Effector memory CD8-positive, alpha-beta T cell (primary cell): ENCODE results near the gene KCNE2.
"Not testable (repeated sequence)": the region's sequence is repeated elsewhere in the genome, so short reads cannot be mapped to it uniquely, and the experiment has no call there.

Experiments
- ATAC-seq: fragments of 150-1000 bp; cut with Tn5 transposase; replicated peaks from 2 replicates; pipeline ENCODE4 v1.10.0; 2021; ENCODE audit warnings: mild to moderate bottlenecking, moderate library complexity
- DNase-seq, 3 experiments: peaks; one replicate each; pipeline ENCODE4 v3.0.0; 2021
- H3K27ac Mint-ChIP-seq, 2 donors: one replicate each; pipeline ENCODE4 v1.8.0; 2022; ENCODE audit warnings: mild to moderate bottlenecking in 2 of 2, mixed read lengths in 2 of 2, moderate library complexity in 2 of 2
- H3K27me3 Mint-ChIP-seq, 2 donors: one replicate each; pipeline ENCODE4 v1.8.0; 2022; ENCODE audit warnings: mixed read lengths in 2 of 2
- H3K36me3 Mint-ChIP-seq: one replicate; pipeline ENCODE4 v1.8.0; 2022; ENCODE audit warnings: mild to moderate bottlenecking, moderate library complexity, mixed read lengths; ENCODE audit not compliant: insufficient read depth
- H3K4me1 Mint-ChIP-seq, 2 donors: one replicate each; pipeline ENCODE4 v1.8.0; 2022; ENCODE audit warnings: low read depth in 2 of 2, mixed read lengths in 2 of 2
- H3K4me3 Mint-ChIP-seq, 2 donors: one replicate each; pipeline ENCODE4 v1.8.0; 2022; ENCODE audit warnings: mild to moderate bottlenecking in 2 of 2, mixed read lengths in 2 of 2, moderate library complexity in 2 of 2
- H3K9me3 Mint-ChIP-seq, 2 donors: one replicate each; pipeline ENCODE4 v1.8.0; 2022; ENCODE audit warnings: mixed read lengths in 2 of 2

Gene KCNE2

DNA sequence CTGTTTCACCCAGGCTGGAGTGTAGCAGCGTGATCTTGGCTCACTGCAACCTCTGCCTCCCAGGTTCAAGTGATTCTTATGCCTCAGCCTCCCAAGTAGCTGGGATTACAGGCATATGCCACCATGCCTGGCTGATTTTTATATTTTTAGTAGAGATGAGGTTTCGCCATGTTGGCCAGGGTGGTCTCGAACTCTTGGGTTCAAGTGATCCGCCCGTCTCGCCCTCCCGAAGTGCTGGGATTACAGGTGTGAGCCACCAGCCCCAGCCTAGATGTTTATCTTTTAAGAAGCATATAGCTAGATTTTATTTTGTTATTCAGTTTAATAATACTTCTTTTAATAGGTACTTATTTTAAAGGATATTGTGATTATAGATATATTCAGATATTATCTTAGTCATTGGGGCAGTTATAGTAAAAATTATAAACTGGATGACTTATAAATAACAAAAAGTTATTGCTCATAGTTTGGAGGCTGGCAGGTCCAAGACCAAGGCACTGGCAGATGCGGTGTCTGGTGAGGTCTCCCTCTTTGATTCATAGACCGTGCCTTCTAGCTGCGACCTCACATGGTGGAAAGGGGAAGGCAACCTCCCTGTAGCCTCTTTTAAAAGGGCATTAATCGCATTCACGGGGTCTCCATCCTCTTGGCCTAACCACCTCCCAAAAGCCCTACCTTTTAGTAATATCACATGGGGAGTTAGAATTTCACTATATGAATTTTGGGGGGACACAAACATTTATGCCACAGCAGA, 3.1 kb upstream of the KCNE2 start:
- Mint-ChIP-seq H3K27me3 (peaks cover 28 to 52% of the 10 kb centered on the region in 2 donors), H3K36me3 (no peaks in the 10 kb centered on the region), H3K4me1 (peaks cover 3 to 4% of the 10 kb centered on the region in 2 donors), H3K9me3 (no peaks in the 10 kb centered on the region), H3K4me3 (no peak overlapping the region), H3K27ac (no peak overlapping the region)
- no peak for DNase-seq
- ATAC-seq, result no peak

DNA sequence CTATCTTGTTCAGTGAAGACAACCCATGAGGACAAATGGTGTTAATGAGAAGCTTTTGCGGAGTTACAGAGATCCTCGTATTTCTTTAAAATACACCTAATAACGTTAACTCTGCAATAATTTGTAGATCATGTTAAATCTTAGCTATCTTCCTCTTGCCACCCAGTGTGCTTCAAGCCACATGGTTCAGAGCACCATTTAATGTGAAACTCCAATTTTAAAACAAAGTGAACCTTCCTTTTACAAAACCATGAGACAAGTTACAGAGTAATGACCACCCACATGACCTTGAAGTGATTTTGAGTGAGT, 1.7 kb upstream of the KCNE2 start:
- H3K9me3 Mint-ChIP-seq, result no peaks in the 10 kb centered on the region
- H3K4me1 Mint-ChIP-seq, result peaks cover 3 to 4% of the 10 kb centered on the region in 2 donors
- no peak overlapping the region for H3K27ac Mint-ChIP-seq
- DNase-seq, result no peak
- peak overlapping the region in 1 of 2 donors; percentile 8 for H3K4me3 Mint-ChIP-seq
- peaks cover 15 to 38% of the 10 kb centered on the region in 2 donors for H3K27me3 Mint-ChIP-seq
- H3K36me3 Mint-ChIP-seq, result no peaks in the 10 kb centered on the region
- peak; percentile 21 for ATAC-seq

DNA sequence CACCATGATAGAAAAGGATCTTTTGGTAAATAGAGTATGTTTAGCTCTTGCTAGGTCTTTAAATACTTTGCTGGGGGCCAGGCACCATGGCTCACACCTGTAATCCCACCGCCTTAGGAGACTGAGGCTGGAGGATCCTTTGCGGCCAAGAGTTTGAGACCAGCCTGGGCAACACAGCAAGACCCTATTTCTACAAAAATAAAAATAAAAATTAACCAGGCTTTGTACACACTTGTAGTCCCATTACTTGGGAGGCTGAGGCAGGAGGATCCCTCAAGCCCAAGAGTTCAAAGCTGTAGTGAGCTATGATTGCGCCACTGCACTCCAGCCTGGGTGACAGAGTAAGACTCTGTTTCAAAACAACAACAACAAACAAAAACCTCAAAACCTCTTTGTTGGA, 1.1 kb upstream of the KCNE2 start:
- no peak overlapping the region for H3K27ac Mint-ChIP-seq
- peaks cover 15 to 32% of the 10 kb centered on the region in 2 donors for H3K27me3 Mint-ChIP-seq
- peaks cover 3 to 4% of the 10 kb centered on the region in 2 donors for H3K4me1 Mint-ChIP-seq
- H3K4me3 Mint-ChIP-seq, result no peak overlapping the region
- no peaks in the 10 kb centered on the region for H3K36me3 Mint-ChIP-seq
- H3K9me3 Mint-ChIP-seq, result no peaks in the 10 kb centered on the region
- DNase-seq (no peak), ATAC-seq (no peak)

DNA sequence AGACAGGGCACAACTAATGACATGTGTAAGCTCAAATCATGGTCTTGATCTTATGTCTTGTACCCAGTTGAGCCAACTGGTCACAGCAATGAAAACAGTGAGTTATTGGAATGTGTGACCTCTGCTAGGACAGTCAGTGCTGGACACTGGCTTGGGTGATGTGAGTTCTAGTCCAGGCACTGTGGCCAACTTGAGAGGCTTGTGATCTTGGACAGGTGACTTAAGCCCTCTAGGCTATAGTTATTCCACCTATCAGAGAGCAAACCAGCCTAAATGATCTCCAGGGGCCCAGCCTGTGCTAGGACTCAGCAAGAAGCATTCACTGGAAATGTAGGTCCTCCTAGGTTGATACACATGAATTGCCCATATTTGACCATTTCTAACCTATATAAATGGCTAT, 1.1 kb downstream of the KCNE2 start:
- Mint-ChIP-seq H3K4me3 (no peak overlapping the region), H3K9me3 (no peaks in the 10 kb centered on the region), H3K36me3 (no peaks in the 10 kb centered on the region), H3K4me1 (peaks cover 3 to 4% of the 10 kb centered on the region in 2 donors), H3K27me3 (peaks cover 15 to 30% of the 10 kb centered on the region in 2 donors), H3K27ac (no peak overlapping the region)
- no peak for ATAC-seq
- no peak for DNase-seq

DNA sequence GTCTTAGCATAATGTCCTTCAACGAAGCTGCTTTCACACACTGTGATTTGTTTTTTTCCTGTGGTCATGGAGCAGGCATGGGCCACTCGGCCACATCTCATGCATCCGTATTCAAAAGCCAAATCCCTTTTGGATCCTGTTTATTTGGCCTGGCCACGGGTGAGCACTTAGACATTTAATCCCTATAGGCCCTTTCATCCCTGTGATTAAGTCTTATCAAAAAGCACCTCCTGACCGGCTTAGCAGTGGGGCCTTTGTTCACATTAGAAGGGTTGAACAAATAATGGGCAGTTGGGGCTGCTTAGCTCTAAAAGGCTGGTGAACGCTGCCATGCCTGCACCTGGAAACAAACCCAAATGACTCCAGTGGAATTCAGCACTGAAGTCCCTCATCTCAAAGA, 2.0 kb downstream of the KCNE2 start:
- H3K27ac Mint-ChIP-seq, result no peak overlapping the region
- H3K27me3 Mint-ChIP-seq, result peaks cover 21 to 37% of the 10 kb centered on the region in 2 donors
- H3K36me3 Mint-ChIP-seq, result no peaks in the 10 kb centered on the region
- DNase-seq (no peak), ATAC-seq (no peak)
- no peak overlapping the region for H3K4me3 Mint-ChIP-seq
- H3K4me1 Mint-ChIP-seq, result peaks cover 3 to 4% of the 10 kb centered on the region in 2 donors
- H3K9me3 Mint-ChIP-seq, result no peaks in the 10 kb centered on the region

DNA sequence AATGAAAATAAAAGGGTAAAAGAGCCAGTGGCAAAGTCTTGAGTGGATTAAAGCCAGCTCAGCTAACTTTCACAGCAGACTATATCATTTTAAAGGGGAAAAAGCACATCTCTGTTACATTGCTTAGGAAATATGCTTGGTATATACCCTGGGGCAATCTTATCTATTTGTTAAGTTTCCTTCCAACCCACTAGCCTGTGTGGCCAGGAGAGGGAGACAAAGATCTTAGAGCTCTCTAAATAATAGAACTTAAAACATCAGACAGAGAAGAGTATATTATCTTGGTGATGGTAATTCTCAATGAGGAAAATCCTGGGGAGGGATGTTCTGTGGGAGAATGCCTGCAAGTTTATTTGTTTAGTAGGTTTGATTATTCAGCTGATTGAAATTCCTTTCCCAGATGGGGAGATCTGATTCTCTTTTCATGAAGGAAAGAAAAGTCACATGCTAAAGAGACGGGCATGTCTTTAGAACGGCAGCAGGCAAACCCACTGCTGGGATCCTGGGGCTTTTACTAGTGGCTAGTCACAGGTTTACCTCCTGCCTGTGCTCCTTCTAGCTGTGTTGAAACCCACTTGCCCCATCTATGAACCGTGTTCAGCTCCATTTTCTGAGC, 3.6 kb downstream of the KCNE2 start:
- Mint-ChIP-seq H3K4me3 (no peak overlapping the region), H3K27me3 (peaks cover 28 to 32% of the 10 kb centered on the region in 2 donors), H3K27ac (no peak overlapping the region), H3K9me3 (no peaks in the 10 kb centered on the region), H3K4me1 (no peaks in the 10 kb centered on the region), H3K36me3 (no peaks in the 10 kb centered on the region)
- DNase-seq (peak; percentile 27 to 40 (median 33)), ATAC-seq (peak; percentile 79)

DNA sequence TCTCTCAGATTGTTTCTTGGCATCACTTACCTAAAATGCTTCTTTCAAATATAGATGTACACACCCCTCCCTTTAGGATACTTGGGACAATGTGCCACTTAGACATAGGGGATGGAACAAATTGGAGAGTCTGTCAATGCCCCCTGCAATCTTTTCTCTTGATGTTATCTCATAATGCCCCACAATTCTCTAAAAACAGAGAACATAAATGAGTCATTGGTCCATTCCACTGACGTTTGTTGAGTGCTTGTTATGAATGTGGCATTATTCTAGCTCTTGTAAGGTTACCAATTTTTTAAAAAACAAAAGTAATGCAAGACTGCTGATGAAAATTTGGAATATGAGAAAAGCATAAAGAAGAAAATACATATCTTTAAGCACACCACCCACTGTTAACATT, 5.9 kb downstream of the KCNE2 start:
- no peak for DNase-seq
- Mint-ChIP-seq H3K27ac (no peak overlapping the region), H3K4me1 (no peaks in the 10 kb centered on the region), H3K9me3 (no peaks in the 10 kb centered on the region), H3K27me3 (peaks cover 28 to 32% of the 10 kb centered on the region in 2 donors), H3K36me3 (no peaks in the 10 kb centered on the region), H3K4me3 (no peak overlapping the region)
- no peak for ATAC-seq

DNA sequence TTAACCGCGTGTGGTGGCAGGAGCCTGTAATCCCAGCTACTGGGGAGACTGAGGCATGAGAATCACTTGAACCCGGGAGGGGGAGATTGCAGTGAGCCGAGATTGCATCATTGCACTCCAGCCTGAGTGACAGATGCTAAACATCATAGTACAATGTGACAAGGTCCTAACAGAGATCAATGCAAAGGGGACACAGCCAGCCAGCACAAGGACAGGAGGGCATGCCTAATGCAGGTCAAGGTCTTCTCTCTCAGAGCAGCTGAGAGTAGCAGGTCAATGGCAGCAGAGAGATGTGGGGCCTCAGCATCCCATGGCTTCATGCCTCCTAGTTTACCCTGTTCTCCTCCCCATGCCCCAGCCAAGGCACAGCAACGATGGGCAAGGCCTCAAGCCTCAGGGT, 8.5 kb downstream of the KCNE2 start:
- H3K9me3 Mint-ChIP-seq, result no peaks in the 10 kb centered on the region
- H3K36me3 Mint-ChIP-seq, result no peaks in the 10 kb centered on the region
- ATAC-seq (no peak), DNase-seq (no peak)
- H3K4me1 Mint-ChIP-seq, result no peaks in the 10 kb centered on the region
- no peak overlapping the region for H3K27ac Mint-ChIP-seq
- H3K27me3 Mint-ChIP-seq, result peaks cover 28 to 32% of the 10 kb centered on the region in 2 donors
- H3K4me3 Mint-ChIP-seq, result no peak overlapping the region

DNA sequence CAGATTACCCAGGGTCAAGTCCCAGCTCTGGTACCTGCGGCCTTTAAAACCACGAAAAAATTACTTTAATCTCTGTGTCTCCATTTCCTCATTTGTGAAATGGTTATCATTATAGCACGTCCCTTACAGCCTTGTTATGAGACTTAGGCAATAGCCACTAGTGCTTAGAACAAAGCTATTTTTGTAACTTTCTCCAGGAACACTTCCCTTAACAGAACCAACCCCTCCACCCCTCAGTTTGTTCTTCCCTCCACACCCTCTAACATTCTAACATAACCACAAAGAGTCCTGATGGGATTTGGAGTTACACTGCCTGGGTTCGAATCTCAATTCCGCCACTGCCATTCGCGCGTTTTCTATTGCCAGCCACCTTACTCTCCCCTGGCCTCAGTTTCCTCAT, 10.7 kb downstream of the KCNE2 start:
- H3K27ac Mint-ChIP-seq, H3K9me3 Mint-ChIP-seq, H3K4me3 Mint-ChIP-seq, ATAC-seq, H3K36me3 Mint-ChIP-seq, H3K4me1 Mint-ChIP-seq, DNase-seq: not testable (repeated sequence)
- peaks cover 18 to 19% of the 10 kb centered on the region in 2 donors for H3K27me3 Mint-ChIP-seq

DNA sequence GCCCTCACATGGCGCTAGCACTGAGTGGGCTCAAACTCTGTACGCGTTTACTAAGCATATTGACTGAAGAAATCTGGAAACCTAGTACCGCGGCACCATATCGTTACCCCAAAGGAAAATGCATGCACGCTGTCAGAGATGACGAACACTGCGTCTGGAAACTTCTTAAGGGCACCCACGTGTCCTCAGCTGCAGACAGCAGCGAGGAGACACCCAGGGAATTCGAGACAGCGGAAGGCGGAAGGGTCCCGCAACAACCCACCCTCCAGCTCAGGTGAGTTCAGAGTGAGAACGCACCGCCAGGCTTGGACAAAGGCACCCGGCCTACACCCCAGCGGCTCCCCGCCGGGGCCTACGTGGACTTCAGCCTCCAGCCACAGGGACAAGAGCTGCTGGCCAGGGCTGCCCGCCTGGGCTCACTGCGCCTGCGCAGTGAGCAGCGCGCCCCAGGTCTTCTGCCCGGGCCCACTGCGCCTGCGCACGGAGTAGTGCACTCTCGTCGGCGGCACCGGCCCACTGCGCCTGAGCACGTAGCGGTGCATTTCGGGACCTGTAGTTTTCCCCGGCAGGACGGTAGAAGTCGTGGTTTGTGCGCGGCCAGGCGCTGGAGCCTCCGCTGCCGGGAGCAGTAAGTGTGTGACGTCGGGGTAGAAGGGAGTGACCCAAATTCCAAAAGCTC, 11.3 kb downstream of the KCNE2 start, which contains the start of gene SMIM11:
SMIM11 (plus strand) TSS at position 568 of the 679 bp plus-strand sequence. CDS start 3,998 bp downstream, outside the sequence.
- DNase-seq, H3K27ac Mint-ChIP-seq, H3K4me3 Mint-ChIP-seq, H3K4me1 Mint-ChIP-seq, H3K36me3 Mint-ChIP-seq, H3K9me3 Mint-ChIP-seq: not testable (repeated sequence)
- ATAC-seq, result peak; percentile 96
- peaks cover 13 to 14% of the 10 kb centered on the region in 2 donors for H3K27me3 Mint-ChIP-seq

DNA sequence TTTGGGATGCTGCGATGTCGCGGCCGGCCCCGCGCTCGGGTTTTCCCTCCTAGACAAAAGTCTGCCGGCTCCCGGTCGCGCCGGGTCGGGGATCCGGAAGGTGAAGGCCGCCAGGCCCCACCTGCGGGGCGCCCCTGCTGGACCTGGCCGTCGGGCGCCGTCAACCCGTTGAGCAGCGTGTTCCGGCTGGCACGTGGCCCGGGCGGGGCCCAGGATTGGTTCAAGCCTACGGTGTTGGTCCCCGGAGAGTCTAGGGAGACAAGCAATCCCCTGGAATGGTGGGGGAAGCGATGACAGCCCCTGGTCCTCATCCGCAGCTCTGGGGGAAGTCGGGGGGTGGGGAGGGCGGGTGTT, 11.8 kb downstream of the KCNE2 start:
- ATAC-seq, result peak; percentile 76
- not testable (repeated sequence) for DNase-seq, H3K9me3 Mint-ChIP-seq, H3K4me3 Mint-ChIP-seq, H3K36me3 Mint-ChIP-seq, H3K4me1 Mint-ChIP-seq, H3K27ac Mint-ChIP-seq, H3K27me3 Mint-ChIP-seq

DNA sequence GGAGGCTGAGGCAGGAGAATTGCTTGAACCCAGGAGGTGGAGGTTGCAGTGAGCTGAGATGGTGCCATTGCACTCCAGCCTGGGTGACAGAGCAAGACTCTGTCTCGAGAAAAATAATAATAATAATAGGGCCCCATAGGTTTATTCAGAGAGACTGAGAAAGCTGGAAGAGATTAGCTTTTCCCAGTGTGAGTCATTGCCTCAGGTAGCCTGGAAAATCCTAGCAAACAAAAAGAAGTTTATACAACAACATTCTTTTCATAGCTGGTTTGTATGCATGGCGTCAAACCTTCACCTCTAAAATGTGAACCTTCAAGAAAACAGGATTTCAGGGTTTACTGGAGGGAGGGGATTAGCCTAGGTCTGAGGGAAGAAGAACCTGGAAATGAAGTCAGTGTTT, 19.3 kb downstream of the KCNE2 start:
- H3K27ac Mint-ChIP-seq, ATAC-seq, H3K27me3 Mint-ChIP-seq, H3K9me3 Mint-ChIP-seq, DNase-seq, H3K4me3 Mint-ChIP-seq, H3K36me3 Mint-ChIP-seq, H3K4me1 Mint-ChIP-seq: not testable (repeated sequence)

DNA sequence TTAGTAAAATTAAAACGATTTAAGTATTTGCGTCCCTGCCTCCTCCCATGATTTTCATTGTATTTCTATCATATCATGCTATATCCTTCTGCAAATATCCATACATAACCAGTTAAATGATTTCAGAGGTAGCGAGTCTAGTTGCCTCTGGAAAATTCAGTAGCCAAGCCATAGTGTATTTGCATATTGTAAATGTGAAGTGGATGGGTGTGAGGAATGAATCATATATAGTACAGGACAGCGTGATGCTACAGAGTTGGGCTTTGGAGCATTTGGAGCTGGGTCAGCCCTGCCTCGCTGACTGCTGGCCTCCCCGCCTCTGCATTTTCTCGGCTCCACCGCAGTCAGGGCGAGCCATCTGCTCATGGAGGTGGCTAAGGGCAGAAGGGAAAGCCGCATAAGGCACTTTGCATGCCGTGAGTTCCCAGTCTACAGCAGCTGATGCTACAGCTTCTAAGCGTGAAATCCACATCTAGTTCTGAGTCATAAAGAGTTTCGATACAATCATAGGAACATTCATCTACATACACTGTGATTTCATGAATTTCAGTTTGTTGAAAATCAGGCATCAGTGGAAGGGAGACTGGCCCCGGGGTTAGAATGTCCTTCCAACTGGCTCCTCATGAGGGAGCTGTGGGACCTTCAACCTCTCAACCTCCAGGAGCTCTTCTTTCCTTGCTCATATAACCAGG, 20.1 kb downstream of the KCNE2 start:
- not testable (repeated sequence) for H3K4me1 Mint-ChIP-seq, H3K27ac Mint-ChIP-seq, H3K9me3 Mint-ChIP-seq, DNase-seq, H3K36me3 Mint-ChIP-seq, H3K4me3 Mint-ChIP-seq, ATAC-seq, H3K27me3 Mint-ChIP-seq
